Sigmoid colon (tissue), 7 donors: ENCODE measurements around the gene PTPRF. TPM values are rescaled to one million over a fixed set of nuclear protein-coding genes. Genes with fewer than 3 reads are reported as not detected.

Source experiments
- DNase-seq: peaks from one replicate; pipeline ENCODE4 v3.0.0-alpha.2; 2019
- H3K27ac ChIP-seq, 4 donors: fragments of 200-600 bp; sonication (generic); one replicate each; pipeline ENCODE4 v1.5.1; 2016 to 2019; ENCODE audit warnings: mild to moderate bottlenecking in 1 of 4
- H3K27me3 ChIP-seq, 3 donors: fragments of 200-600 bp; sonication (generic); one replicate each; pipeline ENCODE4 v1.5.1; 2019; ENCODE audit warnings: mild to moderate bottlenecking in 1 of 3
- H3K36me3 ChIP-seq, 4 donors: fragments of 200-600 bp; sonication (generic); one replicate each; pipeline ENCODE4 v1.5.1; 2016 to 2019
- H3K4me1 ChIP-seq, 4 donors: fragments of 200-600 bp; sonication (generic); one replicate each; pipeline ENCODE4 v1.5.1; 2017 to 2019
- H3K4me3 ChIP-seq, 4 donors: fragments of 200-600 bp; sonication (generic); one replicate each; pipeline ENCODE4 v1.5.1; 2017 to 2019; ENCODE audit warnings: mild to moderate bottlenecking in 2 of 4, moderate library complexity in 1 of 4
- H3K9me3 ChIP-seq, 4 donors: fragments of 200-600 bp in 3 of 4; sonication (generic) in 3 of 4; one replicate each; pipeline versions ENCODE4 v1.5.1 to v1.6.1; 2013 to 2019
- EP300 ChIP-seq, 4 donors: sonication (generic); formaldehyde crosslinking; IDR thresholded peaks; one replicate each; pipeline ENCODE4 v1.6.1; 2017; ENCODE audit warnings: antibody characterized with exemption in 4 of 4
- POLR2A ChIP-seq, 2 donors: fragments of 450-650 bp; IDR thresholded peaks; one replicate each; pipeline ENCODE4 v1.6.1; 2016; ENCODE audit warnings: antibody characterized with exemption in 2 of 2, mild to moderate bottlenecking in 2 of 2, moderate library complexity in 2 of 2
- POLR2AphosphoS5 ChIP-seq, 4 donors: sonication (generic); formaldehyde crosslinking; IDR thresholded peaks; one replicate each; pipeline ENCODE4 v1.6.1; 2017; ENCODE audit warnings: antibody characterized with exemption in 4 of 4
- WGBS, 2 donors: extraction: QIAGEN DNeasy Blood & Tissue Kit; methylation state at CpG; one replicate each; pipeline ENCODE4 v1.1.7; 2013; 5-methylcytosine and 5-hydroxymethylcytosine counted together
- intact Hi-C: fragments of 100-400 bp; cut with DNase I; formaldehyde crosslinking; loops from one replicate; pipeline ENCODE4 v1.15.1; 2023
- polyA plus RNA-seq, 3 donors: library from polyadenylated mRNA; stranded (reverse); fragments of 200-250 nt; gene quantifications; one replicate each; pipeline ENCODE4 v1.2.3, GENCODE V29; 2013
- total RNA-seq, 4 donors: library from RNA; depleted of rRNA; stranded (reverse); fragments of >200 nt; gene quantifications; one replicate each; pipeline ENCODE4 v1.1.0, GENCODE V29; 2016
- TF ChIP-seq, protein P1 (sequence below), 4 experiments: fragments of 450-650 bp in 3 of 4; fragments of 200-600 bp in 1 of 4; IDR thresholded peaks; one replicate each; pipeline ENCODE4 v1.5.1; 2016 to 2019; ENCODE audit warnings: antibody characterized with exemption in 4 of 4, mild to moderate bottlenecking in 3 of 4, moderate library complexity in 2 of 4
- donor health status: healthy with polysubstance abuse.
- donor health status: Bipolar disorder and iron deficiency.
- donor health status: healthy.

The PTPRF gene
- total and polyA plus RNA-seq, 7 donors: 18.6 to 125 (median 40.0) TPM

GRCh38 chr1:43666608-43667007 lies 135.9 kb downstream of the PTPRF start:
- Histone ChIP-seq H3K4me3 (no peak overlapping the region), H3K36me3 (peaks cover 82 to 100% (median 92%) of the 10 kb centered on the region in 4 donors), H3K9me3 (no peaks in the 10 kb centered on the region), H3K27ac (no peak overlapping the region), H3K27me3 (no peaks in the 10 kb centered on the region), H3K4me1 (no peaks in the 10 kb centered on the region)
- DNase-seq: no peak
- TF ChIP-seq, protein P1, sequence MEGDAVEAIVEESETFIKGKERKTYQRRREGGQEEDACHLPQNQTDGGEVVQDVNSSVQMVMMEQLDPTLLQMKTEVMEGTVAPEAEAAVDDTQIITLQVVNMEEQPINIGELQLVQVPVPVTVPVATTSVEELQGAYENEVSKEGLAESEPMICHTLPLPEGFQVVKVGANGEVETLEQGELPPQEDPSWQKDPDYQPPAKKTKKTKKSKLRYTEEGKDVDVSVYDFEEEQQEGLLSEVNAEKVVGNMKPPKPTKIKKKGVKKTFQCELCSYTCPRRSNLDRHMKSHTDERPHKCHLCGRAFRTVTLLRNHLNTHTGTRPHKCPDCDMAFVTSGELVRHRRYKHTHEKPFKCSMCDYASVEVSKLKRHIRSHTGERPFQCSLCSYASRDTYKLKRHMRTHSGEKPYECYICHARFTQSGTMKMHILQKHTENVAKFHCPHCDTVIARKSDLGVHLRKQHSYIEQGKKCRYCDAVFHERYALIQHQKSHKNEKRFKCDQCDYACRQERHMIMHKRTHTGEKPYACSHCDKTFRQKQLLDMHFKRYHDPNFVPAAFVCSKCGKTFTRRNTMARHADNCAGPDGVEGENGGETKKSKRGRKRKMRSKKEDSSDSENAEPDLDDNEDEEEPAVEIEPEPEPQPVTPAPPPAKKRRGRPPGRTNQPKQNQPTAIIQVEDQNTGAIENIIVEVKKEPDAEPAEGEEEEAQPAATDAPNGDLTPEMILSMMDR (IDR thresholded peaks at IDR 0.05): no peak
- no peak for TF ChIP-seq POLR2A (IDR thresholded peaks at IDR 0.05)
- TF ChIP-seq EP300 (IDR thresholded peaks at IDR 0.05): no peak
- no peak for TF ChIP-seq POLR2AphosphoS5 (IDR thresholded peaks at IDR 0.05)
- intact Hi-C loops: no loop called here

GRCh38 chr1:43668956-43669355 lies 138.3 kb downstream of the PTPRF start:
- TF ChIP-seq POLR2AphosphoS5 (IDR thresholded peaks at IDR 0.05) (no peak), EP300 (IDR thresholded peaks at IDR 0.05) (no peak), POLR2A (IDR thresholded peaks at IDR 0.05) (no peak)
- TF ChIP-seq, protein P1 (IDR thresholded peaks at IDR 0.05): no peak
- no peaks in the 10 kb centered on the region for H3K27me3 ChIP-seq
- no peaks in the 10 kb centered on the region for H3K4me1 ChIP-seq
- intact Hi-C loops: no loop called here
- H3K9me3 ChIP-seq: no peaks in the 10 kb centered on the region
- H3K4me3 ChIP-seq: no peak overlapping the region
- no peak for DNase-seq
- peaks cover 73 to 100% (median 83%) of the 10 kb centered on the region in 4 donors for H3K36me3 ChIP-seq
- WGBS, 2 donors: 94 to 96% methylated on average over 7 of the region's 7 CpGs
- H3K27ac ChIP-seq: no peak overlapping the region

GRCh38 chr1:43669878-43670277 lies 139.2 kb downstream of the PTPRF start:
- peaks cover 71 to 100% (median 78%) of the 10 kb centered on the region in 4 donors for H3K36me3 ChIP-seq

GRCh38 chr1:43671193-43671592 lies 140.5 kb downstream of the PTPRF start:
- Histone ChIP-seq H3K9me3 (no peaks in the 10 kb centered on the region), H3K4me3 (no peak overlapping the region), H3K27ac (no peak overlapping the region), H3K27me3 (no peaks in the 10 kb centered on the region), H3K36me3 (peaks cover 59 to 98% (median 72%) of the 10 kb centered on the region in 4 donors), H3K4me1 (no peaks in the 10 kb centered on the region)
- TF ChIP-seq, protein P1 (IDR thresholded peaks at IDR 0.05): no peak
- TF ChIP-seq POLR2AphosphoS5 (IDR thresholded peaks at IDR 0.05) (no peak), EP300 (IDR thresholded peaks at IDR 0.05) (no peak)
- intact Hi-C loops: no loop called here
- 92 to 93% methylated on average over 2 of the region's 2 CpGs for WGBS, 2 donors
- no peak for DNase-seq

More at GRCh38 chr1:43669878-43670277, 139.2 kb downstream of the PTPRF start:
- Histone ChIP-seq H3K4me1 (no peaks in the 10 kb centered on the region), H3K4me3 (no peak overlapping the region), H3K9me3 (no peaks in the 10 kb centered on the region), H3K27me3 (no peaks in the 10 kb centered on the region), H3K27ac (no peak overlapping the region)
- intact Hi-C loops: no loop called here
- no peak for TF ChIP-seq EP300 (IDR thresholded peaks at IDR 0.05)
- 94 to 95% methylated on average over 5 of the region's 5 CpGs for WGBS, 2 donors
- no peak for DNase-seq

DNA sequence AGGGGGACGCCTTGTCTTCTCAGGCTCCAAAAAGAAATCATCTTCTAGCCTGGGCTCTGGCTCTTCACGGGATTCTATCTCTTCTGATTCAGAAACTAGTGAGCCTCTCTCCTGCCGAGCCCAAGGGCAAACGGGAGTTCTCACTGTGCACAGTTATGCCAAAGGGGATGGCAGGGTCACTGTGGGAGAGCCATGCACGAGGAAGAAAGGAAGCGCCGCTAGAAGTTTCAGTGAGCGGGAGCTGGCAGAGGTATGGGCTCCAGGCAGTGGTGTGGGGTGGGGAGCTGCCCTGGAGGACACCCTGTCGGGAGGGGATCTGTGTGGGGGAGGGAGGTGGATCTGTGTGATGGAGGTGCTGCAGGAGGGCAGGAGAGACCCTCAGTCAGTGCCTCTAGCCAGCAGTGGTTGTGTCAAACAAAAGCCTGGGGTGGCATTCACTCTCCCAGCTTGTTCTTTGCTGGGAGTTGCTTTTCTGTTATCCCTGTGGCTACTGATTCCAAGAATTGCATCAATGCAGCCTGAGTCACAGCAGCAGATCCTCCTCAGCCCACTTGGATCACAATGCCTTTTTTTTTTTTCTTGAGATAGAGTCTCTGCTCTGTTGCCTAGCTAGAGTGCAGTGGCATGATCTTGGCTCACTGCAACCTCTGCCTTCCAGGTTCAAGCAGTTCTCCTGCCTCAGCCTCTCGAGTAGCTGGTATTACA lies 141.1 kb downstream of the PTPRF start:
- H3K4me1 ChIP-seq: no peaks in the 10 kb centered on the region
- peaks cover 54 to 98% (median 66%) of the 10 kb centered on the region in 4 donors for H3K36me3 ChIP-seq
- TF ChIP-seq EP300 (IDR thresholded peaks at IDR 0.05): no peak
- TF ChIP-seq, protein P1 (IDR thresholded peaks at IDR 0.05): no peak
- TF ChIP-seq POLR2A (IDR thresholded peaks at IDR 0.05): no peak
- no peak for TF ChIP-seq POLR2AphosphoS5 (IDR thresholded peaks at IDR 0.05)
- no peak for DNase-seq
- no peak overlapping the region for H3K4me3 ChIP-seq
- no peaks in the 10 kb centered on the region for H3K9me3 ChIP-seq
- H3K27me3 ChIP-seq: no peaks in the 10 kb centered on the region
- intact Hi-C loops: no loop called here
- no peak overlapping the region for H3K27ac ChIP-seq
- WGBS, 2 donors: 92 to 95% methylated on average over 10 of the region's 10 CpGs
